HS-5 (cell line): ENCODE data around the gene EML6.

Experiments
- DNase-seq: peaks from one replicate; pipeline ENCODE4 v3.0.0-alpha.2; 2012; ENCODE audit warnings: low read depth

Gene EML6

GRCh38 chr2:54757500-54757899, 34.0 kb downstream of the EML6 start:
- DNase-seq: no peak

GRCh38 chr2:54758951-54759350, 35.5 kb downstream of the EML6 start:
- DNase-seq: no peak

- DNase-seq: no peak
These were observed 36.8 kb downstream of the EML6 start for GRCh38 chr2:54760310-54760709.

- DNase-seq: no peak
These were observed 40.3 kb downstream of the EML6 start for GRCh38 chr2:54763636-54764291.

- peak; percentile 33 for DNase-seq
These were observed 44.5 kb downstream of the EML6 start for GRCh38 chr2:54767921-54768320.

- no peak for DNase-seq
These were observed 45.4 kb downstream of the EML6 start for GRCh38 chr2:54768772-54769428.

GRCh38 chr2:54770211-54770610, 46.7 kb downstream of the EML6 start:
- DNase-seq: no peak

GRCh38 chr2:54770676-54771075, 47.2 kb downstream of the EML6 start:
- DNase-seq: no peak

- DNase-seq: peak; percentile 19
These were observed 47.9 kb downstream of the EML6 start for GRCh38 chr2:54771166-54771885.

- DNase-seq: peak; percentile 54
These were observed 48.6 kb downstream of the EML6 start for GRCh38 chr2:54772110-54772509.

GRCh38 chr2:54772531-54772930, 49.1 kb downstream of the EML6 start:
- peak; percentile 40 for DNase-seq

GRCh38 chr2:54773233-54773632, 49.8 kb downstream of the EML6 start:
- no peak for DNase-seq

- DNase-seq: no peak
These were observed 50.4 kb downstream of the EML6 start for GRCh38 chr2:54773838-54774237.

- no peak for DNase-seq
These were observed 52.2 kb downstream of the EML6 start for GRCh38 chr2:54775710-54776109.

GRCh38 chr2:54776494-54776893, 53.0 kb downstream of the EML6 start:
- no peak for DNase-seq

GRCh38 chr2:54783349-54783748, 59.9 kb downstream of the EML6 start:
- DNase-seq: no peak

GRCh38 chr2:54787270-54787669, 63.8 kb downstream of the EML6 start:
- DNase-seq: no peak

GRCh38 chr2:54787755-54788366, 64.4 kb downstream of the EML6 start:
- no peak for DNase-seq

- no peak for DNase-seq
These were observed 66.4 kb downstream of the EML6 start for GRCh38 chr2:54789878-54790277.

- DNase-seq: no peak
These were observed 68.4 kb downstream of the EML6 start for GRCh38 chr2:54791831-54792230.

- no peak for DNase-seq
These were observed 73.8 kb downstream of the EML6 start for GRCh38 chr2:54797307-54797706.

- no peak for DNase-seq
These were observed 77.9 kb downstream of the EML6 start for GRCh38 chr2:54801352-54801751.
